HG03108 (cell line): Measurements from ENCODE around the gene HACD2.

Experiments
- ATAC-seq: cut with Tn5 transposase; IDR thresholded peaks from one replicate; pipeline ENCODE4 v1.9.1; 2021; ENCODE audit warnings: moderate library complexity; ENCODE audit not compliant: unreplicated experiment

The HACD2 gene

GRCh38 chr3:123571973-123572365 lies 12.9 kb downstream of the HACD2 start:
- no peak for ATAC-seq

- ATAC-seq, result no peak
Measured at GRCh38 chr3:123571264-123571972, 13.4 kb downstream of the HACD2 start.

GRCh38 chr3:123568875-123569274 lies 16.0 kb downstream of the HACD2 start:
- no peak for ATAC-seq

- no peak for ATAC-seq
Measured at GRCh38 chr3:123568034-123568433, 16.8 kb downstream of the HACD2 start.

- no peak for ATAC-seq
Measured at GRCh38 chr3:123564056-123564455, 20.8 kb downstream of the HACD2 start.

- no peak for ATAC-seq
Measured at GRCh38 chr3:123562547-123562946, 22.3 kb downstream of the HACD2 start.

- no peak for ATAC-seq
Measured at GRCh38 chr3:123561188-123561587, 23.7 kb downstream of the HACD2 start.

GRCh38 chr3:123559040-123559861 lies 25.6 kb downstream of the HACD2 start:
- no peak for ATAC-seq

GRCh38 chr3:123553536-123553935 lies 31.3 kb downstream of the HACD2 start:
- no peak for ATAC-seq

GRCh38 chr3:123552768-123553167 lies 32.1 kb downstream of the HACD2 start:
- no peak for ATAC-seq

- ATAC-seq, result no peak
Measured at GRCh38 chr3:123552095-123552714, 32.6 kb downstream of the HACD2 start.

GRCh38 chr3:123547881-123548519 lies 36.9 kb downstream of the HACD2 start:
- ATAC-seq, result no peak

GRCh38 chr3:123546133-123546755 lies 38.6 kb downstream of the HACD2 start:
- no peak for ATAC-seq

GRCh38 chr3:123543950-123544349 lies 40.9 kb downstream of the HACD2 start:
- no peak for ATAC-seq

GRCh38 chr3:123540285-123540684 lies 44.6 kb downstream of the HACD2 start:
- no peak for ATAC-seq

GRCh38 chr3:123536153-123536895 lies 48.5 kb downstream of the HACD2 start:
- peak; percentile 67 for ATAC-seq

- no peak for ATAC-seq
Measured at GRCh38 chr3:123535580-123535979, 49.3 kb downstream of the HACD2 start.

- no peak for ATAC-seq
Measured at GRCh38 chr3:123534264-123534663, 50.6 kb downstream of the HACD2 start.

- no peak for ATAC-seq
Measured at GRCh38 chr3:123533554-123534159, 51.2 kb downstream of the HACD2 start.

- no peak for ATAC-seq
Measured at GRCh38 chr3:123528130-123528529, 56.7 kb downstream of the HACD2 start.
